Mucosa of stomach (tissue), 1 donor: ENCODE data around the gene RENBP.

Experiments used
- H3K27me3 ChIP-seq: one replicate; pipeline ENCODE4 v1.7.0; 2013; ENCODE audit warnings: mild to moderate bottlenecking, low read length; ENCODE audit not compliant: control insufficient read depth, insufficient read depth
- H3K36me3 ChIP-seq: one replicate; pipeline ENCODE4 v1.7.0; 2013; ENCODE audit warnings: low read length; ENCODE audit not compliant: control insufficient read depth, insufficient read depth
- H3K4me1 ChIP-seq: one replicate; pipeline ENCODE4 v1.7.0; 2013; ENCODE audit warnings: mild to moderate bottlenecking, low read length; ENCODE audit not compliant: control insufficient read depth, insufficient read depth
- H3K4me3 ChIP-seq: one replicate; pipeline ENCODE4 v1.7.0; 2013; ENCODE audit warnings: low read length
- H3K9ac ChIP-seq: one replicate; pipeline ENCODE4 v1.7.0; 2013; ENCODE audit warnings: mild to moderate bottlenecking, low read length, moderate library complexity
- H3K9me3 ChIP-seq: one replicate; pipeline ENCODE4 v1.7.0; 2013; ENCODE audit warnings: mild to moderate bottlenecking, low read length, moderate library complexity; ENCODE audit not compliant: control insufficient read depth
- donor health status: Pancreatic carcinoma.

Gene RENBP

DNA sequence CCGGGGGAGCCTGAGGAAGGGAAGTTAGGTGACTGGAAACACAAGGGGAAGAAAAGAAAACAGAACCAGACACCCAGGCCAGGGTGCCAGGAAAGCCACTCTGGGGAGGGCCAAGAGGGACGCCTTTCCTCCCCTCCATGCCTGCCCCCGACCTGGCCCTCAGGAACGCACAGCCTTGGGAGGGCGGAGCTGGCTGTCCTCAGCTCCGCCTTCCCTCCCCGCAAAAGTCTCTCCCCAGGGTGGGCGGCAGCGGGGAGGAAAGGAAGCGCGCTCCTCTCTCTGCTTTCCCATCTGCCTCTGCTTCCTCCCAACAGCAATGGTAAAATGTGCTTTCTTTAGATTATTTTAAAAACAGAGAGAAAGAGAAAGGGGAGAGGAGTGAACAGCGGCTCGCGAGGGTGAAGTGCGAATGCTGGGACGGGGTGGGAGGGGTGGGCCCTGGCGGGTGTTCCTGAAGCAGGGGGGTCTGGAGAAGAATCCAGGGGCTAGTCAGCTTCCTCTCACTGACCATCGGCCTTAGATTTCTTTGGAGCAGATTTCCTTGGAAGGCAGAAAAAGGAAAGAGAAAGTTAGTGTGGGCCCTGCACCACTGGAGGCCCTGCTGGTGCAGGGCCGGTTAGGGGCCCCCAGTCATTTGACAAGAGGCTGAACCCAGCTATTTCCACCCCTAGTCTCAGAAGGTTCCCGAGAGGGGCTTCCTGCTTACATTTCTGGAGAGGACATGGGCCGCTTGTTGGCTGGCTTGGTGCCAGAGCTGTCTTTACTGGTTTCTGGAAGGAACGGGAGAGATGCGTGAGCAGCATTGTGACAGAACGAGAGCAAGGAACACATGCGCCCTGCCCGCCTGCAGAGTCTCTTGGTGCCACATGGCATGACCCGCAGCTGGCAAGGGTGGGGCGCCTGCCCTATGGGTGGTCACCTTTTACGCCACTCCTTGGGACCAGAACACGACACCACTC lies 4.7 kb upstream of the RENBP start:
- no peaks in the 10 kb centered on the region for H3K9me3 ChIP-seq
- no peak overlapping the region for H3K9ac ChIP-seq
- H3K4me3 ChIP-seq, result no peak overlapping the region
- peaks cover 17% of the 10 kb centered on the region for H3K36me3 ChIP-seq
- peaks cover 3% of the 10 kb centered on the region for H3K4me1 ChIP-seq
- no peaks in the 10 kb centered on the region for H3K27me3 ChIP-seq

- H3K9me3 ChIP-seq, result no peaks in the 10 kb centered on the region
- H3K36me3 ChIP-seq, result peaks cover 16% of the 10 kb centered on the region
- H3K27me3 ChIP-seq, result no peaks in the 10 kb centered on the region
- no peak overlapping the region for H3K9ac ChIP-seq
- H3K4me3 ChIP-seq, result no peak overlapping the region
- H3K4me1 ChIP-seq, result peaks cover under 1% of the 10 kb centered on the region
Observed at GRCh38 chrX:153948002-153948466, 3.6 kb upstream of the RENBP start.

GRCh38 chrX:153947009-153947769 lies 2.7 kb upstream of the RENBP start:
- Histone ChIP-seq H3K4me1 (no peaks in the 10 kb centered on the region), H3K36me3 (peaks cover 7% of the 10 kb centered on the region), H3K27me3 (no peaks in the 10 kb centered on the region), H3K4me3 (no peak overlapping the region), H3K9ac (no peak overlapping the region), H3K9me3 (no peaks in the 10 kb centered on the region)

DNA sequence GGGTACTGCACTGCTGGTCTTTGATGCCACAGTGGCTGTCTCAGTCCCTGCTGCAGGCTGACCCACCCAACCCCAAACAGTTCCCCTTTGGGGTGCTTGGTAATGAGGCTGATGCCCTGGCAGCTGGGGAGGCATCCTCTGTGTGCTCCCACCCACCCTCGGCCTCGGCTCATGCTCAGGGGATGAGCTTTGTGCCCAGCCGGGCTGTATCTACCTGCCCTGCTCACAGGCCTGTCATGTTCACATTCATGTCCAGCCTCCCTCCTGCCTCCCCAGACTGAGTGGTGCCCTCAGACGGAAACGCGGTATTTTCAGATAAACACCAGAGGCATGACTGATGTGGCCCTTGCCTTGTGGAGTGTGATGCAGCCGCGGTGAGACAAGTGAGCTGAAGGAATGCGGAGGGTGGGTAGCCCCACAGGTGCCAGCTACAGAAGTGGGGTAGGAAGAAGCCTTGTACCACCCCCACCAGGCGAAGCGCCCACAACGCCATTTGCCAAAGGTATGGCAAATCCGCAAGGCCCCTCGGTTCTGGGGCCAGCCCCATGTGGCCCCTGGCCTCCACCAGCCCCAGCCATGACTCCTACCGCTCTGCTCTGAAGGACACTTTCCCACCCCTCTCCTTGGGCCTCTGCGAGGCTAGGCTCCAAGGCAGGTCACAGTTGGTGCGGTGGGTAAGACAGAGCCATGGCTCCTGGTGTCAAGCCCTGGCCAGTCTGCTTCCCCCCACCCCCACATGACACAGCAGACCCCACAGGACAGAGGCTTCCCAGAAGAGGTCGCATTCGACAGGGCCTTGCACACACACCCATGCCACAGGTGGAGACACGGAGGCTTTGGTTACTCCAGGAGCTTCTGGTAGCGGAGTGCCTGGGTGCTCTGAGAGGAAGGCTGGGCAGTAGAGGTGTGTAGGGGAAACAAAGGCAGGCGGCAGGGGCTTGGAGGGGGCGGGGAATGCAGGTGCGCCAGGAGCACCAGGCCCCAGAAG lies 1.8 kb upstream of the RENBP start:
- H3K27me3 ChIP-seq, result no peaks in the 10 kb centered on the region
- H3K4me3 ChIP-seq, result no peak overlapping the region
- peaks cover 5% of the 10 kb centered on the region for H3K36me3 ChIP-seq
- H3K9ac ChIP-seq, result no peak overlapping the region
- H3K4me1 ChIP-seq, result no peaks in the 10 kb centered on the region
- no peaks in the 10 kb centered on the region for H3K9me3 ChIP-seq

- Histone ChIP-seq H3K9ac (no peak overlapping the region), H3K4me1 (no peaks in the 10 kb centered on the region)
Observed at GRCh38 chrX:153944800-153945150, 332 bp upstream of the RENBP start.

GRCh38 chrX:153941336-153942252 lies 2.8 kb downstream of the RENBP start:
- Histone ChIP-seq H3K36me3 (no peaks in the 10 kb centered on the region), H3K27me3 (no peaks in the 10 kb centered on the region), H3K4me1 (no peaks in the 10 kb centered on the region), H3K9ac (no peak overlapping the region), H3K9me3 (no peaks in the 10 kb centered on the region), H3K4me3 (no peak overlapping the region)

More at GRCh38 chrX:153944800-153945150, 332 bp upstream of the RENBP start:
- Histone ChIP-seq H3K9me3 (no peaks in the 10 kb centered on the region), H3K4me3 (no peak overlapping the region), H3K27me3 (no peaks in the 10 kb centered on the region), H3K36me3 (no peaks in the 10 kb centered on the region)

DNA sequence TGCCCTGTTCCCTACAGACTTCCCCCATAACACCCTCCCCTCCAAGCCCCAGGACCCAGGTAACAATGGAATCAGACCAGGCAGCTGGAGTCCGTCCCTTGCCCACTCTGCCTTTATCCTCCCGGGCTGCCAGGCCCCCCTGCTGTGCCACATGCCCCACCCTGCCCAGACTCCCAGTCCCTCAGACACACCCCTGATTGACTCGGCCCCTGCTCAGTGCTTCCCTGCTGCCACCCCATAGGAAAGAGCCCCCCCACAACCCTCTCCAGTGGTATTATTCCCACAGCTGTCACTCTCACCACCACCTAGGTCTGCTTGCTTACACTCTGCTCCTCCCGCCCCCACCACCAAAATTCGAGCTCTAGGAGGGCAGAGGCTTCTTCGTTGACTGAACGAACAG lies 4.9 kb downstream of the RENBP start:
- Histone ChIP-seq H3K4me3 (no peak overlapping the region), H3K36me3 (no peaks in the 10 kb centered on the region), H3K4me1 (no peaks in the 10 kb centered on the region), H3K27me3 (no peaks in the 10 kb centered on the region), H3K9me3 (no peaks in the 10 kb centered on the region), H3K9ac (no peak overlapping the region)

DNA sequence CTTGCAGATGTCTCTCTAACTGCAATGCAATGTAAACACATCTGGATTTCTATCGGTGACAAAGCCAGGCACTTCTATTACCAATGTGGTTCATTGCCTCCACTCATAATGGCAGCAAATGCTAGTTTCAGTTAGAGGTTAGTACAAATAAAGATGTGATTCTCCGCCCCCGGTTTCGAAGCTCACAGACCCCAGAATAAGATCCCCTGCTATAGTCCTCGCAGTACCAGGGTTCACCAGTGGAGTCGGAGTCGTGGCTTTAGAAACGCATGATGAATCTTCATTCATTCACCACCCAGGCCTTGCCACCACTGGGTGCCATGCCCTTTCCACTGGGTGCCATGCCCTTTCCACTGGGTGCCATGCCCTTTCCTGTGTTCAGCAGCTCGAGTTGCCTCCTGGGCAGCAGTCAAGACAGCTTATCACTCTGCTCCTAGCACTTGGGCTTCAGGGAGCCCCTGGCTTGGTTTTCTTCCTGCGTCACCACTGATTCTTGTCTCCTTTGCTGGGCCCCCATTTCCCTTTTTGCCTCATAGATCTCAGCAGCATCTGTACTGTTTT lies 6.1 kb downstream of the RENBP start:
- Histone ChIP-seq H3K36me3 (no peaks in the 10 kb centered on the region), H3K27me3 (no peaks in the 10 kb centered on the region), H3K9me3 (no peaks in the 10 kb centered on the region), H3K4me3 (no peak overlapping the region), H3K9ac (no peak overlapping the region), H3K4me1 (peaks cover 5% of the 10 kb centered on the region)

DNA sequence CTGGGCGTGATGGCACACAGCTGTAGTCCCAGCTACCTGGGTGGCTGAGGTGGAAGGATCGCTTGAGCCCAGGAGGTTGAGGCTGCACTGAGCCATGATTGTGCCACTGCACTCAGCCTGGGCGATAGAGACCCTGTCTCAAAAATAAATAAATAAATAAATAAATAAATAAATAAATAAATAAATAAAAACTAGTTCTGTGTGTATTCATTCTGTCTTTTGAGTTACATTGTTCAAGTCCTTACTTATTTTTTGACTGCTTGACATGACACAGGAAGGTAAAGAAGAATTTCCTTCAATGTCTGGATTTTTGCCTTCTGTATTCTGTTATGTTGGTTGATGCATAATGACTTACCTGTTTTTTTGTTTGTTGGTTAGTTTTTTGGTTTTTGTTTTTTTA lies 7.4 kb downstream of the RENBP start:
- H3K9me3 ChIP-seq, result no peaks in the 10 kb centered on the region
- H3K9ac ChIP-seq, result no peak overlapping the region
- no peaks in the 10 kb centered on the region for H3K36me3 ChIP-seq
- peaks cover 5% of the 10 kb centered on the region for H3K4me1 ChIP-seq
- H3K27me3 ChIP-seq, result no peaks in the 10 kb centered on the region
- no peak overlapping the region for H3K4me3 ChIP-seq

- Histone ChIP-seq H3K4me1 (peaks cover 5% of the 10 kb centered on the region), H3K36me3 (no peaks in the 10 kb centered on the region), H3K4me3 (no peak overlapping the region), H3K9me3 (no peaks in the 10 kb centered on the region), H3K27me3 (no peaks in the 10 kb centered on the region), H3K9ac (no peak overlapping the region)
Observed at GRCh38 chrX:153935326-153935851, 9.1 kb downstream of the RENBP start.
